Measurements from ENCODE around the gene ACAA2.

DNA sequence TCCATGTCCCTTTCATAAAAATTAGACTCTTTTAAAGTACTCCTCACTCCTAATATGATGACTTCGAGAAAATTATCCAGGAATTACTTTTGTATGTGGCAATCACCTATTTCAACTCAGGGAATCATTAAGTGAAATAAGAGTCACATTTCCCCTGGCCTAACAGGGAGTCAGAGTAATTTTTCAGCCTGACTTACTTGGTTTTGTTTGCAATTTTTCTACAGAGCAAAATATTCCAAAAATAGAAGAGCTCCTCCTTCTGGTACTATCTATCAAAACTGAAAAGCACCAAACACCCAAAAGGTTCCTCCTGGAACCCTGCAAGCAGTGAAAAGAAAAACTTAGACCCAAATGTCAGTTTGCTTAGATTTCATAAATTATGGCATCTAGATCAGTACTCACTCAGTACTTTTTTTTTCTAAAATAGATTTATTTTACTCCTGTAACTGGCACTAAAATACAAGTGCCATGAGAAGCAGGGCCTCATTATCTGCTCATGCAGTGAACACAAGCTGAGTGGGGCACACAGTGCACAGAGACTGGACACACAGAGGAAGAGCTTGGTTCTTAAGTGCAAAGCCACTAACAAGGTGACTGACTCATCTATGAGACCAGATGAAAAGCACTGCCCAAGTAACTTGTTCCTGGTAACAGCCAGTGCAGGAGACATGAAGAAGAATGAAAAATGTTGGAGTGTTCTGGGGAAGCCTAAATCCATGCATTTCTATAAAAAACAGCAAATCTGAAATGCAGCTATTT, 28.7 kb downstream of the ACAA2 start:
- TF ChIP-seq EP300 (IDR thresholded peaks at IDR 0.05; ENCODE audit: borderline replicate concordance in 1 of 2, control insufficient read depth in 1 of 2, low read depth in 2 of 2, low read length in 2 of 2) (no peak), ETV6 (conservative IDR thresholded peaks at IDR 0.05 in 1 of 2, IDR thresholded peaks at IDR 0.05 in 1 of 2; ENCODE audit: borderline replicate concordance in 1 of 2, low read depth in 1 of 2) (no peak), SPI1 (IDR thresholded peaks at IDR 0.05; ENCODE audit: borderline replicate concordance, insufficient read depth, low read depth, low read length) (no peak), TAF1 (IDR thresholded peaks at IDR 0.05; ENCODE audit: borderline replicate concordance, low read depth, low read length) (no peak), MYC (IDR thresholded peaks at IDR 0.05; ENCODE audit: insufficient read depth, insufficient read length, insufficient replicate concordance, low read length, severe bottlenecking) (no peak), SMARCA5 (IDR thresholded peaks at IDR 0.05) (no peak), CBFB (IDR thresholded peaks at IDR 0.05; ENCODE audit: low read depth) (no peak), ZNF274 (IDR thresholded peaks at IDR 0.05; ENCODE audit: insufficient read depth, insufficient read length) (no peak), SMC3 (IDR thresholded peaks at IDR 0.05; ENCODE audit: borderline replicate concordance, low read length) (no peak; the same call in 1 of the 2 replicates)
- TF ChIP-seq, protein P1, sequence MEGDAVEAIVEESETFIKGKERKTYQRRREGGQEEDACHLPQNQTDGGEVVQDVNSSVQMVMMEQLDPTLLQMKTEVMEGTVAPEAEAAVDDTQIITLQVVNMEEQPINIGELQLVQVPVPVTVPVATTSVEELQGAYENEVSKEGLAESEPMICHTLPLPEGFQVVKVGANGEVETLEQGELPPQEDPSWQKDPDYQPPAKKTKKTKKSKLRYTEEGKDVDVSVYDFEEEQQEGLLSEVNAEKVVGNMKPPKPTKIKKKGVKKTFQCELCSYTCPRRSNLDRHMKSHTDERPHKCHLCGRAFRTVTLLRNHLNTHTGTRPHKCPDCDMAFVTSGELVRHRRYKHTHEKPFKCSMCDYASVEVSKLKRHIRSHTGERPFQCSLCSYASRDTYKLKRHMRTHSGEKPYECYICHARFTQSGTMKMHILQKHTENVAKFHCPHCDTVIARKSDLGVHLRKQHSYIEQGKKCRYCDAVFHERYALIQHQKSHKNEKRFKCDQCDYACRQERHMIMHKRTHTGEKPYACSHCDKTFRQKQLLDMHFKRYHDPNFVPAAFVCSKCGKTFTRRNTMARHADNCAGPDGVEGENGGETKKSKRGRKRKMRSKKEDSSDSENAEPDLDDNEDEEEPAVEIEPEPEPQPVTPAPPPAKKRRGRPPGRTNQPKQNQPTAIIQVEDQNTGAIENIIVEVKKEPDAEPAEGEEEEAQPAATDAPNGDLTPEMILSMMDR (IDR thresholded peaks at IDR 0.05 in 2 of 3, conservative IDR thresholded peaks at IDR 0.05 in 1 of 3; ENCODE audit: control insufficient read depth in 2 of 3, extremely low read depth in 1 of 3, insufficient read depth in 1 of 3, low read depth in 3 of 3, low read length in 3 of 3), result peak in 2 of 3 experiments; percentile 12 to 15; a peak in 1 of 6 replicates
